Activated naive CD8-positive, alpha-beta T cell treated with anti-CD3 and anti-CD28 coated beads for 36 hours (primary cell): ENCODE data around the gene VAMP3. TPM values are rescaled to one million over a fixed set of nuclear protein-coding genes. Genes with fewer than 3 reads are reported as not detected.
"Not testable (repeated sequence)": the region's sequence is repeated elsewhere in the genome, so short reads cannot be mapped to it uniquely, and the experiment has no call there.

Experiments
- DNase-seq: peaks from one replicate; pipeline ENCODE4 v3.0.0; 2021
- H3K27ac Mint-ChIP-seq: one replicate; pipeline ENCODE4 v1.8.0; 2022; ENCODE audit warnings: mild to moderate bottlenecking, moderate library complexity, mixed read lengths
- H3K27me3 Mint-ChIP-seq: one replicate; pipeline ENCODE4 v1.8.0; 2022; ENCODE audit warnings: mild to moderate bottlenecking, mixed read lengths
- H3K36me3 Mint-ChIP-seq: one replicate; pipeline ENCODE4 v1.8.0; 2021; ENCODE audit warnings: mild to moderate bottlenecking, mixed read lengths
- H3K4me1 Mint-ChIP-seq: one replicate; pipeline ENCODE4 v1.8.0; 2021; ENCODE audit warnings: mixed read lengths
- H3K4me3 Mint-ChIP-seq: one replicate; pipeline ENCODE4 v1.8.0; 2022; ENCODE audit warnings: mild to moderate bottlenecking, moderate library complexity, mixed read lengths
- H3K9me3 Mint-ChIP-seq: one replicate; pipeline ENCODE4 v1.8.0; 2022; ENCODE audit warnings: mixed read lengths
- total RNA-seq, 2 experiments: library from RNA; stranded (reverse); gene quantifications; one replicate each; pipeline ENCODE4 v1.2.3, GENCODE V29; 2021

The VAMP3 gene
- total RNA-seq, 2 experiments from 2014 or later, result 15.1 to 18.5 TPM

- Mint-ChIP-seq H3K27ac (peak overlapping the region; percentile 74), H3K36me3 (peaks cover 14% of the 10 kb centered on the region)
- peak; percentile 33 for DNase-seq
These were observed 10.9 kb downstream of the VAMP3 start for GRCh38 chr1:7781923-7782495.

GRCh38 chr1:7783178-7783711, 12.1 kb downstream of the VAMP3 start:
- H3K4me1 Mint-ChIP-seq, result peaks cover 22% of the 10 kb centered on the region
- no peaks in the 10 kb centered on the region for H3K9me3 Mint-ChIP-seq
- H3K27ac Mint-ChIP-seq, result no peak overlapping the region
- H3K36me3 Mint-ChIP-seq, result peaks cover 10% of the 10 kb centered on the region
- H3K27me3 Mint-ChIP-seq, result no peaks in the 10 kb centered on the region
- peak overlapping the region; percentile 74 for H3K4me3 Mint-ChIP-seq
- DNase-seq, result peak; percentile 48

More at GRCh38 chr1:7781923-7782495, 10.9 kb downstream of the VAMP3 start:
- Mint-ChIP-seq H3K27me3 (no peaks in the 10 kb centered on the region), H3K4me3 (peak overlapping the region; percentile 74), H3K9me3 (no peaks in the 10 kb centered on the region), H3K4me1 (peaks cover 22% of the 10 kb centered on the region)

- peak; percentile 93 for DNase-seq
- Mint-ChIP-seq H3K9me3 (no peaks in the 10 kb centered on the region), H3K4me1 (peaks cover 22% of the 10 kb centered on the region), H3K27me3 (no peaks in the 10 kb centered on the region), H3K36me3 (peaks cover 12% of the 10 kb centered on the region), H3K4me3 (peak within 1 kb of the TSS; percentile 74), H3K27ac (no peak within 1 kb of the TSS)
These were observed 12.9 kb downstream of the VAMP3 start, which contains the start of gene PER3 for GRCh38 chr1:7783826-7784491. Gene PER3, plus strand, starts transcription at chr1:7784291. Its CDS starts 587 bp downstream, at chr1:7784878.

GRCh38 chr1:7784492-7785071, 13.5 kb downstream of the VAMP3 start:
- Mint-ChIP-seq H3K27ac (no peak overlapping the region), H3K27me3 (no peaks in the 10 kb centered on the region), H3K4me3 (no peak overlapping the region), H3K4me1 (peaks cover 22% of the 10 kb centered on the region), H3K9me3 (no peaks in the 10 kb centered on the region), H3K36me3 (peaks cover 17% of the 10 kb centered on the region)
- no peak for DNase-seq

GRCh38 chr1:7785108-7785507, 14.0 kb downstream of the VAMP3 start:
- Mint-ChIP-seq H3K27ac (no peak overlapping the region), H3K4me1 (peaks cover 22% of the 10 kb centered on the region), H3K4me3 (no peak overlapping the region), H3K9me3 (peaks cover 5% of the 10 kb centered on the region), H3K36me3 (peaks cover 22% of the 10 kb centered on the region), H3K27me3 (no peaks in the 10 kb centered on the region)
- no peak for DNase-seq

GRCh38 chr1:7786795-7787194, 15.7 kb downstream of the VAMP3 start:
- peaks cover 38% of the 10 kb centered on the region for H3K36me3 Mint-ChIP-seq
- H3K4me1 Mint-ChIP-seq, result peaks cover 15% of the 10 kb centered on the region
- H3K9me3 Mint-ChIP-seq, result peaks cover 13% of the 10 kb centered on the region
- no peak overlapping the region for H3K27ac Mint-ChIP-seq
- no peaks in the 10 kb centered on the region for H3K27me3 Mint-ChIP-seq
- DNase-seq, result no peak
- H3K4me3 Mint-ChIP-seq, result no peak overlapping the region

- H3K4me3 Mint-ChIP-seq, result no peak overlapping the region
- peaks cover 3% of the 10 kb centered on the region for H3K4me1 Mint-ChIP-seq
- H3K27me3 Mint-ChIP-seq, result no peaks in the 10 kb centered on the region
- peaks cover 40% of the 10 kb centered on the region for H3K36me3 Mint-ChIP-seq
- H3K27ac Mint-ChIP-seq, result no peak overlapping the region
- no peak for DNase-seq
- peaks cover 16% of the 10 kb centered on the region for H3K9me3 Mint-ChIP-seq
These were observed 18.7 kb downstream of the VAMP3 start for GRCh38 chr1:7789828-7790227.

GRCh38 chr1:7791027-7791426, 19.9 kb downstream of the VAMP3 start:
- Mint-ChIP-seq H3K9me3 (peaks cover 16% of the 10 kb centered on the region), H3K36me3 (peaks cover 37% of the 10 kb centered on the region)
- not testable (repeated sequence) for H3K27ac Mint-ChIP-seq, H3K4me3 Mint-ChIP-seq, H3K27me3 Mint-ChIP-seq, H3K4me1 Mint-ChIP-seq, DNase-seq

- Mint-ChIP-seq H3K27me3 (no peaks in the 10 kb centered on the region), H3K36me3 (peaks cover 20% of the 10 kb centered on the region), H3K4me1 (no peaks in the 10 kb centered on the region), H3K9me3 (peaks cover 10% of the 10 kb centered on the region), H3K4me3 (no peak overlapping the region), H3K27ac (no peak overlapping the region)
- no peak for DNase-seq
These were observed 24.3 kb downstream of the VAMP3 start for GRCh38 chr1:7795406-7795805.

GRCh38 chr1:7805460-7805859, 34.4 kb downstream of the VAMP3 start:
- DNase-seq, result no peak
- no peaks in the 10 kb centered on the region for H3K27me3 Mint-ChIP-seq
- H3K4me1 Mint-ChIP-seq, result no peaks in the 10 kb centered on the region
- peaks cover 5% of the 10 kb centered on the region for H3K36me3 Mint-ChIP-seq
- H3K9me3 Mint-ChIP-seq, result no peaks in the 10 kb centered on the region
- no peak overlapping the region for H3K4me3 Mint-ChIP-seq
- no peak overlapping the region for H3K27ac Mint-ChIP-seq

GRCh38 chr1:7808253-7808844, 37.3 kb downstream of the VAMP3 start:
- H3K4me3 Mint-ChIP-seq, result no peak overlapping the region
- H3K27ac Mint-ChIP-seq, result no peak overlapping the region
- no peaks in the 10 kb centered on the region for H3K4me1 Mint-ChIP-seq
- peaks cover 5% of the 10 kb centered on the region for H3K9me3 Mint-ChIP-seq
- H3K36me3 Mint-ChIP-seq, result peaks cover 24% of the 10 kb centered on the region
- DNase-seq, result no peak
- no peaks in the 10 kb centered on the region for H3K27me3 Mint-ChIP-seq

GRCh38 chr1:7809742-7810141, 38.6 kb downstream of the VAMP3 start:
- Mint-ChIP-seq H3K27ac (no peak overlapping the region), H3K4me3 (no peak overlapping the region), H3K4me1 (no peaks in the 10 kb centered on the region), H3K9me3 (peaks cover 15% of the 10 kb centered on the region), H3K27me3 (no peaks in the 10 kb centered on the region), H3K36me3 (peaks cover 33% of the 10 kb centered on the region)
- no peak for DNase-seq

GRCh38 chr1:7810395-7810794, 39.3 kb downstream of the VAMP3 start:
- Mint-ChIP-seq H3K4me1 (no peaks in the 10 kb centered on the region), H3K9me3 (peaks cover 16% of the 10 kb centered on the region), H3K4me3 (no peak overlapping the region), H3K36me3 (peaks cover 37% of the 10 kb centered on the region), H3K27ac (no peak overlapping the region), H3K27me3 (no peaks in the 10 kb centered on the region)
- DNase-seq, result no peak

GRCh38 chr1:7811476-7811875, 40.4 kb downstream of the VAMP3 start:
- Mint-ChIP-seq H3K4me3 (no peak overlapping the region), H3K27me3 (no peaks in the 10 kb centered on the region), H3K9me3 (peaks cover 16% of the 10 kb centered on the region), H3K36me3 (peaks cover 37% of the 10 kb centered on the region), H3K4me1 (no peaks in the 10 kb centered on the region), H3K27ac (no peak overlapping the region)
- DNase-seq, result no peak

GRCh38 chr1:7813677-7814373, 42.7 kb downstream of the VAMP3 start:
- Mint-ChIP-seq H3K27ac (no peak overlapping the region), H3K4me1 (no peaks in the 10 kb centered on the region)
- no peak for DNase-seq

More at GRCh38 chr1:7813677-7814373, 42.7 kb downstream of the VAMP3 start:
- Mint-ChIP-seq H3K4me3 (no peak overlapping the region), H3K36me3 (peaks cover 37% of the 10 kb centered on the region), H3K9me3 (peaks cover 16% of the 10 kb centered on the region), H3K27me3 (no peaks in the 10 kb centered on the region)
